ENCODE data around the gene ROCK2.
"Not testable (repeated sequence)": the region's sequence is repeated elsewhere in the genome, so short reads cannot be mapped to it uniquely, and the experiment has no call there.

ROCK2 gene

DNA sequence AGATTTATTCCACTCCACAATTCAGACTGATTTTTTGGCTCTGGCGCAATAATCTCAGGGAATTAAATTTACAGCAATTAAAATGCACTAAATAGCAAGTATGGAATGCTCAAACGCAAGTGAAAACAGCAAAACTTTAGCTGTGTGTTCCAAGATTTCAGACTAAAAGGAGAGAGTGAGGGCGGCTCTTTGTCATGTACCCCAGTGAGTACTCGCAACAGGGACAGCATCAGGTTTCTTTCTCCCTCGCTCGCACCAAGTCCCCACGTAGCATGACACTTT, 1.1 kb downstream of the ROCK2 start:
- peaks cover 27% of the 10 kb centered on the region for H3K4me1 ChIP-seq (ENCODE audit: insufficient read depth, low read length)

DNA sequence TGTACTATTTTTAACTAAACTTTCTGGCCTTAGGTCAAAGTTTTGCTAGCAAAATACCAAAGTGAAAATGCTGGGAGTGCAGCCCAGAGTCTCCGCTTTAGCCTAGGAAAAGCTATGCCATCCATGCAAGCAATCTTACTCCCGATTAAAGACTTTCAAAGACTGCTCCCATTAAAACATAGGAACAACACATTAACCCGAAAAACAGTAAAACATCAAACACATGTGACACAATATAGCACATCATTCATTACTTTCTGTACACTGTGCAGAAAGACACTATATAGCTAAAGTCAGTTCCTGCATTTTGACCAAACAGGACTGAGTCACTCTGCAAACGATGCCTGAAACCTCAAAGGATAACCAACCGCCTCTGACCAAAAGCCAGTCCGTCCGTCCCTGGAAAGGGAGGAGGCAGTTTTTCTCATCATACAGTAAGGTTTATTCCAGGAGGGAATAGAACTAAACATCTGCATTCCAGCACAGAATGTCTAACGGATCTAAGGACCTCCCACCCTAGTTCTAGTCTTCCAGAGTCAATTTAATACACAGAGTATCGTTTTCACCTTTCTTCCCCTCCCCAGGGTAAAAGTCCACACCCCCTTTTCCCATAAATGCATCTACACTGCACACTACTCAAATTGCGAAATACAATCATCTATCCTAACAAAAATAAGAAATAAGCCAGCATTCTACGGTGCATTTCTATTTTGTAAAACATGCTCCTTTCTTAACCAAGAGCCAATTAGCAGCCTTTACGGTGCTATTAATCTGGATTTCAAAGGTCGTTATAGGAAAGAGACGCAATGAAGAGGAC, 1.7 kb downstream of the ROCK2 start:
- Histone ChIP-seq H2AFZ (ENCODE audit: low read depth, low read length) (no peak overlapping the region), H3K9me3 (ENCODE audit: low read length) (no peaks in the 10 kb centered on the region), H3K36me3 (ENCODE audit: insufficient read depth, low read length) (no peaks in the 10 kb centered on the region), H3K4me1 (ENCODE audit: insufficient read depth, low read length) (peaks cover 23% of the 10 kb centered on the region), H3K4me3 (ENCODE audit: low read length) (peak overlapping the region; percentile 74), H3K27me3 (ENCODE audit: insufficient read depth, low read length) (no peaks in the 10 kb centered on the region)

More for the DNA sequence above, 1.1 kb downstream of the ROCK2 start:
- no peaks in the 10 kb centered on the region for H3K9me3 ChIP-seq (ENCODE audit: low read length)
- H2AFZ ChIP-seq (ENCODE audit: low read depth, low read length): no peak overlapping the region
- H3K4me3 ChIP-seq (ENCODE audit: low read length): peak overlapping the region; percentile 74
- no peaks in the 10 kb centered on the region for H3K36me3 ChIP-seq (ENCODE audit: insufficient read depth, low read length)
- no peaks in the 10 kb centered on the region for H3K27me3 ChIP-seq (ENCODE audit: insufficient read depth, low read length)

DNA sequence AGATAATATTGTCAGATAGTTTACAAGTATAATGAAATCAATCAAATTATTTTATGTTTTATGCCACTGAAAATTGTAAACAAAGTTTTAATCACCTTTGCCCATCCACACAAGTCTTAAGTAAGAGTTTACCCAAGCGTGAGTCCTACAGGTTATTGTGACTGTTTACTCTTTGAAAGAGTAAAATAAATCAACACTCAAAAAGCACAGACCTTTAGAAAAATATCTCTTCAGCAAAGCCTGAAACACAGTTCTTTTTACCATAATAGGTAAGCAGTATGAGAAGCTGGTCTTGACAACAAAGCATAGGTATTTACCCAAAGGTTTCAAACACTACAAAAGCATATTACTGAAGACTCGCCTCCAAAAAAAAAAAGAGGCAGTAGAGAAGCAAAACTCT, 3.7 kb downstream of the ROCK2 start:
- no peaks in the 10 kb centered on the region for H3K36me3 ChIP-seq (ENCODE audit: insufficient read depth, low read length)
- H3K9me3 ChIP-seq (ENCODE audit: low read length): peaks cover 3% of the 10 kb centered on the region
- no peaks in the 10 kb centered on the region for H3K27me3 ChIP-seq (ENCODE audit: insufficient read depth, low read length)
- no peak overlapping the region for H2AFZ ChIP-seq (ENCODE audit: low read depth, low read length)
- H3K4me1 ChIP-seq (ENCODE audit: insufficient read depth, low read length): peaks cover 22% of the 10 kb centered on the region
- H3K4me3 ChIP-seq (ENCODE audit: low read length): peak overlapping the region; percentile 7

DNA sequence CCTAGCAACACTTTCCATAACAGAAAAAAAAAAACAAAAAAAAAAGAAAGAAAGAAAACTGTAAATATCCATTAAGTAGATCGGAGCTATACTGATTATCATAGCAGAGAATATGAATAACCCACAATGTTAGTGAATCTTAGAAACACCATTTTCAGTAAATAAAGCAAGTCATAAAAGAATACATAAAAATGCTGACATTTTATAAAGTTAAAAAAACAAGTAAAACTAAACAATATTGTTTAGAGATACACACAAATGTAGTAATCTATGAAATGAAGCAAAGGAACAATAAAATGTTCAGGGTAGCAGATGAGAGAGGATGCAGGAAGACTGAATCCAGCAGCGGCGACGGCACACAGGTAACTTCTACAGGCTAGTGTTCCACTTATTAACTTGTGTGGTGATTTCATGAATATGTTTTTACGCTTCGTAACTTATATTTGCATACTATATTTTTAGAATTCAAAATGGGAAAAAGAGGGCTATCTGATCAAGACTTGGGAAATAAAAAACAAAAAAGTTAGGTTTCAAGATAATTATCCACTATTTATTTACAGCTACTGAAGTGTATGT, 4.8 kb downstream of the ROCK2 start:
- Histone ChIP-seq H2AFZ (ENCODE audit: low read depth, low read length) (no peak overlapping the region), H3K4me1 (ENCODE audit: insufficient read depth, low read length) (peaks cover 16% of the 10 kb centered on the region), H3K36me3 (ENCODE audit: insufficient read depth, low read length) (no peaks in the 10 kb centered on the region), H3K4me3 (ENCODE audit: low read length) (no peak overlapping the region), H3K27me3 (ENCODE audit: insufficient read depth, low read length) (no peaks in the 10 kb centered on the region), H3K9me3 (ENCODE audit: low read length) (peaks cover 3% of the 10 kb centered on the region)

DNA sequence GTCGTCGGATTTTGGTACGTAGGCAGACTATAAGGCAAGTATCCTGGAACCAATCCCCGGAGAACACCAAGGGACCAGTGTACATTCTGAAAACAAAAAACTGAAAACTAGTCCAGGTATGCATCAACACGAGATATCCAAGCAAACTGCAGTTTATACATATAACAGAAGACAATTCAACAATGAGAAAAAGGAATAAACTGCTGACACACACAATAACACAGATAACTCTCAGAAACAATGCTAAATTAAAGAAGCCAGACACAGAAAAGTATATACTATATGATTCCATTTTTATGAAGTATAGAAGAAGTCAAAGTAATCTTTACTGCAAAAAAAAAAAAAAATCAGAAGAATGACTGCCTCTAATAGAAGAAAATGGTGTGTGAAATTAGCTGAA, 5.9 kb downstream of the ROCK2 start:
- Histone ChIP-seq H3K9me3 (ENCODE audit: low read length) (peaks cover 3% of the 10 kb centered on the region), H3K36me3 (ENCODE audit: insufficient read depth, low read length) (no peaks in the 10 kb centered on the region), H2AFZ (ENCODE audit: low read depth, low read length) (no peak overlapping the region), H3K4me1 (ENCODE audit: insufficient read depth, low read length) (peaks cover 16% of the 10 kb centered on the region), H3K27me3 (ENCODE audit: insufficient read depth, low read length) (no peaks in the 10 kb centered on the region), H3K4me3 (ENCODE audit: low read length) (no peak overlapping the region)

DNA sequence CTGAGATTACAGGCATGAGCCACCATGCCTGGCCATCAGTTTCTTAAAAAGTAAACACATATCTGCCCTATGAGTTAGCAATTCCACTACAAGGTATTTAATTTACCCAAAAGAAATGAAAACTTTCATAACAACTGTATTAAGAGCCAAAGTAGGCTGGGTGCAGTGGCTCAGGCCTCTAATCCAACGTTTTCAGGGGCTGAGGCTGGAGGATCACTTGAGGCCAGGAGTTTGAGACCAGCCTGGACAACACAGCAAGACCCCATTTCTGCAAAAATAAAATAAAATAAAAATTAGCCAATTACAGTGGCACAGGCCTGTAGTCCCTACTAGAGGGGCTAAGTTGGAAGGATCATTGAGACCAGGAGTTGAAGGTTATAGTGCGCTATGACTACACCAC, 6.5 kb downstream of the ROCK2 start:
- Histone ChIP-seq H3K36me3 (ENCODE audit: insufficient read depth, low read length) (no peaks in the 10 kb centered on the region), H3K4me3 (ENCODE audit: low read length) (no peak overlapping the region), H3K9me3 (ENCODE audit: low read length) (peaks cover 3% of the 10 kb centered on the region), H2AFZ (ENCODE audit: low read depth, low read length) (no peak overlapping the region), H3K4me1 (ENCODE audit: insufficient read depth, low read length) (peaks cover 16% of the 10 kb centered on the region), H3K27me3 (ENCODE audit: insufficient read depth, low read length) (no peaks in the 10 kb centered on the region)

DNA sequence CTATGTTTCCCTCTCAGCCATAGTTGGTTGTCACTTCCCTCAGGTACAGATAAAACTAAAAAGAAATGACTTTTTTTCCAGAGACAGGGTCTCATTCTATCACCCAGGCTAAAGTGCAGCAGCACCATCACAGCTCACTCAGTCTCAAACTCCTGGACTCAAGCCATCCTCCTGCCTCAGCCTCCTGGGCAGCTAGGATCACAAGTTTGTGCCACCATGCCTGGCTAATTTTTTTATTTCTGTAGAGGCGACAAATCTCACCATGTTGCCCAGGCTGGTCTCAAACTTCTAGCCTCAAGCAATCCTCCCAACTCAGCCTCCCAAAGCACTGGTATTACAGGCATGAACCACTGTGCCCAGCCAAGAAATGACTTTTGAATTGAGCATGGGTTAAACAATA, 8.2 kb downstream of the ROCK2 start:
- H3K4me3 ChIP-seq (ENCODE audit: low read length): no peak overlapping the region
- H3K27me3 ChIP-seq (ENCODE audit: insufficient read depth, low read length): no peaks in the 10 kb centered on the region
- H3K36me3 ChIP-seq (ENCODE audit: insufficient read depth, low read length): no peaks in the 10 kb centered on the region
- H2AFZ ChIP-seq (ENCODE audit: low read depth, low read length): no peak overlapping the region
- H3K4me1 ChIP-seq (ENCODE audit: insufficient read depth, low read length): peaks cover 6% of the 10 kb centered on the region
- H3K9me3 ChIP-seq (ENCODE audit: low read length): peaks cover 4% of the 10 kb centered on the region

DNA sequence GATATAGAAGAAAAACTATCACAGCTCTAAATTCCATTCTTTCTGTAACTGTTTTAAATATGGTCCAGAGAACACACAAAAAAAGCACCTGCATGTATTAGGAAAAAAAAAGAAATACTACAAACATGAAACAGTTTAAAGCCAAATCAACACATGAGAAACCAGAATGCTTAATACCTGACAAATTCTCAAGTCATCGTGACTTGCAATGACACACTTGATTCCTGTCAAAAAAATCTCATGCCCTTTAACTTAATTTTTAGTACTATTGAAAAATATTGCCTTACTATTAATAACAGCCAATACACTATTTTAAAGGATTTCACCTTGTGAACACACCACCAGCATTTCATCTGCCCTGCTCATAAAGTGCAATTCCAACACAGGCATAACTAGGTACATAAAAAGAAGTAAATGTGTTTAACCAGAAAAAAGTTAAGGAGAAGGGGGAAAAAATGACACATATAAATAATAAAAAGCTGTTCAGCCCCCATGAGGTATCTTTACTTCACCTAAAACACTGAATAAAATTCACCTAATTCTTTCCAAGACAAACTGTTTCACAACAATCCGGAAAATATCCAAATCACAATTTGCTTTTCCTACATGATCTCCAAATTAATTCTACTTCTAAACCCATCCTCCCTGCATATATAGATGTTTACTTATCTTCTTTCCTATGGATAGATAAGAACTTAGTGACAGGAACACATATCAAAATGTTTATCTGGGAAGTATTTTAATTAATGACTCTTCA, 10.8 kb downstream of the ROCK2 start:
- H3K9me3 ChIP-seq (ENCODE audit: low read length): peaks cover 4% of the 10 kb centered on the region
- H3K27me3 ChIP-seq (ENCODE audit: insufficient read depth, low read length): no peaks in the 10 kb centered on the region
- H3K36me3 ChIP-seq (ENCODE audit: insufficient read depth, low read length): no peaks in the 10 kb centered on the region
- no peak overlapping the region for H2AFZ ChIP-seq (ENCODE audit: low read depth, low read length)
- H3K4me1 ChIP-seq (ENCODE audit: insufficient read depth, low read length): no peaks in the 10 kb centered on the region
- H3K4me3 ChIP-seq (ENCODE audit: low read length): no peak overlapping the region

DNA sequence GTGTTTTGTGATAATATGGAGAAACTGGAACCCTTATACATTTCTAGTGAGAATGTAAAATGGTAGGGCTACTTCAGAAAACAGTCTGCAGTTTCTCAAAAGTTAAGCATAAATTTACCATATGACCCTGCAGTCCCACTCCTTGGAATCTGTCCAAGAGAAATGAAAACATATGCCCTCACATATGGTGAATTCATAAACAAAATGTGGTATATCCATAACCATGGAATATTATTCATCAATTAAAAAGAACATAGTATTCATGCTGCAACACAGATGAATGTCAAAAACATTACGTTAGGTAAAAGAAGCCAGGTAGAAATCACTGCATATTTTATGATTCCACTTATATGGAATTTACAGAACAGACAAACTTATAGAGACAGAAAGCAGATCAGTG, 11.8 kb downstream of the ROCK2 start:
- H3K36me3 ChIP-seq (ENCODE audit: insufficient read depth, low read length): no peaks in the 10 kb centered on the region
- H3K4me1 ChIP-seq (ENCODE audit: insufficient read depth, low read length): no peaks in the 10 kb centered on the region
- H3K9me3 ChIP-seq (ENCODE audit: low read length): peaks cover 4% of the 10 kb centered on the region
- no peaks in the 10 kb centered on the region for H3K27me3 ChIP-seq (ENCODE audit: insufficient read depth, low read length)
- no peak overlapping the region for H3K4me3 ChIP-seq (ENCODE audit: low read length)
- H2AFZ ChIP-seq (ENCODE audit: low read depth, low read length): no peak overlapping the region

DNA sequence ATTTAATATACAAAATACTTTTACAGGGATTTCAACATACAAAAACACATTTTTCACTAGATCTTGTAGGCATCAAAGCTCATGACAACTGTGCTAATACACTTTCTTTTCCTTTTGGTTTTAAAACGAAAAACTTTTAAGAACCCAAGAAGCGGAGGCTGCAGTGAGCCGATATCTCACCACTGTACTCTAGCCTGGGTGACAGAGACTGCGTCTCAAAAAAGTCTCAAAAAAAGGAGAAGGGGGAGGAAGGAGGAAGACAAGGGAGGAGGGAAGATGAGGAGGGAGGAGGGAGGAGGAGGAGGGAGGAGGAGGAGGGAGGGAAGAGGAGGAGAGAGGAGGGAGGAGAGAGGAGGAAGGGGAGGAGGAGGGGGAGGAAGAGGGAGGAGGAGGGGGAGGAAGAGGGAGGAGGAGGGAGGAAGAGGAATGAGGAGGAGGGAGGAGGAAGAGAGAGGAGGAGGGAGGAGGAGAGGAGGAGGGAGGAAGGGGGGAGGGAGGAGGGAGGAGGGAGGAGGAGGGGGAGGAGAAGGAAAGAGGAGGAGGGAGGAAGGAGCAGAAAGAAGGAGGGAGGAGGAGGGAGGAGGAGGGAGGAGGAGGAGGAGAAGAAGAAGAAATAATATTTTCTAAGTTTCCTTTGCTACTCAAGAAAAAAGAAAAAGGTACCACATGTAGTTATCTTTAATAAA, 13.8 kb downstream of the ROCK2 start:
- H3K4me3 ChIP-seq (ENCODE audit: low read length): no peak overlapping the region
- no peak overlapping the region for H2AFZ ChIP-seq (ENCODE audit: low read depth, low read length)
- H3K4me1 ChIP-seq (ENCODE audit: insufficient read depth, low read length): peaks cover 14% of the 10 kb centered on the region
- no peaks in the 10 kb centered on the region for H3K27me3 ChIP-seq (ENCODE audit: insufficient read depth, low read length)
- no peaks in the 10 kb centered on the region for H3K36me3 ChIP-seq (ENCODE audit: insufficient read depth, low read length)
- H3K9me3 ChIP-seq (ENCODE audit: low read length): peaks cover 1% of the 10 kb centered on the region

DNA sequence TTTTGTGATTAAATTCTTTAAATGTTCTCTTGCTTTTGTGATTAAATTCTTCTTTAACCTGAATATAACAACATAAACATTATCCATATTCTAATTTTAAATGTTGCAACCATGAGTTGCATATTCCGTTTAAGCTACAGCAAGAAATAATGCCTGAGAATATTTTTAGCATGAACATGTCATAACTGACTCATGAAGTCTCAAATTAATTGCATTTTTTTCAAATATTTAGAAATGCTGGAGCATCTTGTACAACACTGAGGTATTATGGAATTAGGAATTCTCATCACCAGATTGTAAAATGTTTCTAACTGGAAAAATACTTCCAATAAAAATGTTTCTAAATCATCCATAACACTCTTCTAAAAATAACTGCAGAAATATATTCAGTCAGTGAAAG, 14.7 kb downstream of the ROCK2 start:
- no peaks in the 10 kb centered on the region for H3K36me3 ChIP-seq (ENCODE audit: insufficient read depth, low read length)
- no peak overlapping the region for H3K4me3 ChIP-seq (ENCODE audit: low read length)
- H3K27me3 ChIP-seq (ENCODE audit: insufficient read depth, low read length): no peaks in the 10 kb centered on the region
- H2AFZ ChIP-seq (ENCODE audit: low read depth, low read length): no peak overlapping the region
- peaks cover 1% of the 10 kb centered on the region for H3K9me3 ChIP-seq (ENCODE audit: low read length)
- peaks cover 14% of the 10 kb centered on the region for H3K4me1 ChIP-seq (ENCODE audit: insufficient read depth, low read length)

DNA sequence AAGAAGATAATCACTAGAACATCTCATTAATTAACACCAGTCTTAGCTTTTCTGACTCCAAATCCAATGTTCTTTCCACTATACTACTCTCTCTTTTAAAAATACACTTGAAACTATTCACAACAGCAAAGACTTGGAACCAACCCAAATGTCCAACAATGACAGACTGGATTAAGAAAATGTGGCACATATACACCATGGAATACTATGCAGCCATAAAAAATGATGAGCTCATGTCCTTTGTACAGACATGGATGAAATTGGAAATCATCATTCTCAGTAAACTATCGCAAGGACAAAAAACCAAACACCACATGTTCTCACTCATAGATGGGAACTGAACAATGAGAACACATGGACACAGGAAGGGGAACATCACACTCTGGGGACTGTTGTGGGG, 15.9 kb downstream of the ROCK2 start:
- H3K4me3 ChIP-seq (ENCODE audit: low read length); H2AFZ ChIP-seq (ENCODE audit: low read depth, low read length); H3K9me3 ChIP-seq (ENCODE audit: low read length); H3K27me3 ChIP-seq (ENCODE audit: insufficient read depth, low read length); H3K36me3 ChIP-seq (ENCODE audit: insufficient read depth, low read length): not testable (repeated sequence)
- H3K4me1 ChIP-seq (ENCODE audit: insufficient read depth, low read length): peaks cover 14% of the 10 kb centered on the region

DNA sequence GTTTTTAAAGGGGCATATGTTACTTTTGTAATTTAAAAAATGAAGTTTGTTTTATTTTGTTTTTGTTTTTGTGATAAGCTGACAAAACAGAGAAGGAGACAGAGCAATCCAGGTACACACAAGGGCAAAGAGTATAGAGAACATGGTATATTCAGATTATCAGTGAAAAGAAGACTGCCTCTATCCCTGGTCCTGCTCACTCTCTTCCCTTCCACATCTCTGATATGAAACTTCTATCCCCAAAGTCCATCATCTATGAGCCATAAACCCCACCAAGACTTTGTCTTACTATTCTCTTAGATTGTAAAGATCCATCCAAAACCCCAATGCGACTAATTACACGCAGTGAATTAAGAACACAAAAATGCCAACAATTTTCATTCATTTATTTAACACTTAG, 16.6 kb downstream of the ROCK2 start:
- no peak overlapping the region for H2AFZ ChIP-seq (ENCODE audit: low read depth, low read length)
- peaks cover 4% of the 10 kb centered on the region for H3K9me3 ChIP-seq (ENCODE audit: low read length)
- H3K36me3 ChIP-seq (ENCODE audit: insufficient read depth, low read length): no peaks in the 10 kb centered on the region
- no peak overlapping the region for H3K4me3 ChIP-seq (ENCODE audit: low read length)
- H3K4me1 ChIP-seq (ENCODE audit: insufficient read depth, low read length): peaks cover 14% of the 10 kb centered on the region
- no peaks in the 10 kb centered on the region for H3K27me3 ChIP-seq (ENCODE audit: insufficient read depth, low read length)
